Measurements from ENCODE around the gene E2F8.

GRCh38 chr11:19253153-19253745, 12.5 kb upstream of the E2F8 start:
- TF ChIP-seq REST (IDR thresholded peaks at IDR 0.05; ENCODE audit: low read depth) = no peak
- TF ChIP-seq CREB1 (IDR thresholded peaks at IDR 0.05; ENCODE audit: low read depth) = no peak
- no peak for TF ChIP-seq TEAD4 (IDR thresholded peaks at IDR 0.05)
- no peak for TF ChIP-seq YY1 (IDR thresholded peaks at IDR 0.05; ENCODE audit: low read depth)
- TF ChIP-seq CEBPB (IDR thresholded peaks at IDR 0.05) = no peak
- no peak for TF ChIP-seq NFIC (IDR thresholded peaks at IDR 0.05)
- TF ChIP-seq EP300 (IDR thresholded peaks at IDR 0.05; ENCODE audit: borderline replicate concordance) = no peak
- TF ChIP-seq EGR1 (IDR thresholded peaks at IDR 0.05) = no peak
- no peak for TF ChIP-seq MAX (IDR thresholded peaks at IDR 0.05)
- TF ChIP-seq TAF1 (IDR thresholded peaks at IDR 0.05; ENCODE audit: low read depth) = no peak
- TF ChIP-seq USF1 (IDR thresholded peaks at IDR 0.05) = no peak
- no peak for TF ChIP-seq RAD21 (IDR thresholded peaks at IDR 0.05; ENCODE audit: low read depth)
- no peak for TF ChIP-seq TCF12 (IDR thresholded peaks at IDR 0.05; ENCODE audit: low read depth)
- TF ChIP-seq ZBTB7A (IDR thresholded peaks at IDR 0.05; ENCODE audit: low read depth) = no peak

Measured in Ishikawa (cell line).